Measurements from ENCODE around the gene RBM47.

Gene RBM47

DNA sequence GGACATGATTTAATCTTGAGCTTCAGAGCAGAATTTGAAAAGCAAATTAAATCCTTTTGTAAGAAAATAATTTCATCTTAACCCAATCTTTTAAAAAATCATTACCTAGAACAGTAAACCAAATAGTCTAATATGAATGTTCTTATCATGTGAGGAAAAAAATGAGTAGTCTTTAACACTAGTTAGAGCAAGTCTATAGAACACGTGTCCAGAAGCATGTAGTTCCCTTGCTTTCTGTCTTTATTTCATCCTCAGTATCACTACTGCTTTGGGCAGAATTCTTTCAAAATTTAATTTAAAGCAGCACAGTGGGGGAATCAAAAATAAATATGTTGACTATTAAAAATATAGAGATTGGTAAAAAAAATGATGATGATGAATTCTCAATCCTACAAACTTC, 2.1 kb downstream of the RBM47 start:
- H3K4me3 ChIP-seq (ENCODE audit: low read length) = no peak overlapping the region
- no peak for DNase-seq (ENCODE audit: low read depth, low spot score)

- H3K4me3 ChIP-seq (ENCODE audit: low read length) = no peak overlapping the region
- no peak for DNase-seq (ENCODE audit: low read depth, low spot score)
These were observed 3.3 kb downstream of the RBM47 start for GRCh38 chr4:40626183-40626990.

DNA sequence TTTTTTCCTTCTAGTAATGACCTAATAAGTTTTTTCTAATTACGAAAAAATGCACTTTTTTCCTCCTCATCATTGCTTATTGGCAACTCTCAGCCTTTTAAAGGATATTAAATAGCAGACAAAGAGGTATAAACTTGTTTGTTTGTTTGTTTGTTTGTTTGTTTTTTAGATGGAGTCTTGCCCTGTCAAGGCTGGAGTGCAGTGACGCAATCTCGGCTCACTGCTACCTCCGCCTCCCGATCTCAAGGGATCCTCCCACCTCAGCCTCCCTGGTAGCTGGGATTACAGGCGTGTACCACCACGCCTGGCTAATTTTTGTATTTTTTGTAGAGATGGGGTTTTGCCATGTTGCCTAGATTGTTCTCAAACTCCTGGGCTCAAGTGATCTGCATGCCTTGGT, 6.0 kb downstream of the RBM47 start:
- H3K4me3 ChIP-seq (ENCODE audit: low read length) = no peak overlapping the region
- no peak for DNase-seq (ENCODE audit: low read depth, low spot score)

GRCh38 chr4:40622913-40623312, 6.8 kb downstream of the RBM47 start:
- no peak overlapping the region for H3K4me3 ChIP-seq (ENCODE audit: low read length)
- no peak for DNase-seq (ENCODE audit: low read depth, low spot score)

GRCh38 chr4:40621592-40622512, 7.8 kb downstream of the RBM47 start:
- DNase-seq (ENCODE audit: low read depth, low spot score) = peak; percentile 62
- no peak overlapping the region for H3K4me3 ChIP-seq (ENCODE audit: low read length)

- DNase-seq (ENCODE audit: low read depth, low spot score) = no peak
- no peak overlapping the region for H3K4me3 ChIP-seq (ENCODE audit: low read length)
These were observed 8.5 kb downstream of the RBM47 start for GRCh38 chr4:40621229-40621591.

- no peak overlapping the region for H3K4me3 ChIP-seq (ENCODE audit: low read length)
- DNase-seq (ENCODE audit: low read depth, low spot score) = no peak
These were observed 10.1 kb downstream of the RBM47 start for GRCh38 chr4:40619600-40619999.

DNA sequence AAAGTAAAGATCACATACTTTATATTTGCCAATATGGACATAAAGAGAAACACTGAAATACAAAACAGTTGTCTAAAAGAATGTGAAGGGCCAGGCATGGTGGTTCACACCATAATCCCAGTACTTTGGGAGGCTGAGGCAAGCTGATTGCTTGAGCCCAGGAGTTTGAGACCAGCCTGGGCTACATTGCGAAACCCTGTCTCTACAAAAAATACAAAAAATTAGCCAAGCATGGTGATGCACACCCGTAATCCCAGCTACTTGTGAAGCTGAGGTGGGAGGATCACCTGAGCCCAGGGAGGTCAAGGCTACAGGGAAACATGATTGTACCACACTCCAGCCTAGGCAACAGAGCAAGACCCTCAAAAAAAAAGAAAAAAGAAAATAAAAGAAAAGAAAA, 11.8 kb downstream of the RBM47 start:
- no peak for DNase-seq (ENCODE audit: low read depth, low spot score)
- no peak overlapping the region for H3K4me3 ChIP-seq (ENCODE audit: low read length)

- DNase-seq (ENCODE audit: low read depth, low spot score) = peak; percentile 69
These were observed 15.6 kb downstream of the RBM47 start for GRCh38 chr4:40614031-40614430.

DNA sequence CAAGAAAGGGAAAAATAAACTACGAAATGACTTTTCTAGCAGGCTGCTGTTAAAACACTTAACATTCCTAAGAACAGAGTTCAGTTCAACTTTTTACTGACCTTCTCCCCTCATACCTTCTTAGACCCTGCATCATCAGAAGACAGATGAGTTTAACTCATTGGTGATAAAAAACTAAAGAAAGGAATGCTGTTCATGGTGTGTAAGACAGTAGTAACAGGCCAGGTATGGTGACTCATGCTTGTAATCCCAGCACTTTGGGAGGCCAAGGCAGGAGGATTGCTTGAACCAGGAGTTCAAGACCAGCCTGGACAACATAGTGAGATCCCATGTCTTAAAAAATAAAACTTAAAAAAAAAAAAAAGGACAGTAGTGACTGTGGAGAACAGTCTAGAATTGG, 16.2 kb downstream of the RBM47 start:
- no peak overlapping the region for H3K4me3 ChIP-seq (ENCODE audit: low read length)

More at GRCh38 chr4:40614031-40614430, 15.6 kb downstream of the RBM47 start:
- H3K4me3 ChIP-seq (ENCODE audit: low read length) = no peak overlapping the region

GRCh38 chr4:40612831-40613230, 16.8 kb downstream of the RBM47 start:
- DNase-seq (ENCODE audit: low read depth, low spot score) = no peak
- H3K4me3 ChIP-seq (ENCODE audit: low read length) = no peak overlapping the region

More for the DNA sequence above, 16.2 kb downstream of the RBM47 start:
- no peak for DNase-seq (ENCODE audit: low read depth, low spot score)

DNA sequence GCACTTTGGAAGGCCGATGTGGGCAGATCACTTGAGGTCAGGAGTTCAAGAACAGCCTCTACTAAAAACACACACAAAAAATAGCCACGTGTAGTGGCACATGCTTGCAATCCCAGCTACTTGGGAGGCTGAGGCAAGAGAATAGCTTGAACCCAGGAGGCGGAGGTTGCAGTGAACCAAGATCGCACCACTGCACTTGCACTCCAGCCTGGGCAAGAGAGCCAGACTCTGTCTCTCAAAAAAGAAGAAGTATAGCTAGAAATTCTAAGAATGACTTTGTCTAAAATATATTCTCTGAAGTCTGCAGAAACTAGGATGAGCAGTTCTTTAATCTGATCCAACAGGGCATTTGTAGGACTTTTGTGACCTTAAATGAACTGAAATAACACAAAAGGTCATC, 17.4 kb downstream of the RBM47 start:
- no peak for DNase-seq (ENCODE audit: low read depth, low spot score)
- no peak overlapping the region for H3K4me3 ChIP-seq (ENCODE audit: low read length)

GRCh38 chr4:40608628-40609027, 21.0 kb downstream of the RBM47 start:
- H3K4me3 ChIP-seq (ENCODE audit: low read length) = no peak overlapping the region
- DNase-seq (ENCODE audit: low read depth, low spot score) = no peak

GRCh38 chr4:40607221-40607620, 22.4 kb downstream of the RBM47 start:
- DNase-seq (ENCODE audit: low read depth, low spot score) = no peak
- no peak overlapping the region for H3K4me3 ChIP-seq (ENCODE audit: low read length)

DNA sequence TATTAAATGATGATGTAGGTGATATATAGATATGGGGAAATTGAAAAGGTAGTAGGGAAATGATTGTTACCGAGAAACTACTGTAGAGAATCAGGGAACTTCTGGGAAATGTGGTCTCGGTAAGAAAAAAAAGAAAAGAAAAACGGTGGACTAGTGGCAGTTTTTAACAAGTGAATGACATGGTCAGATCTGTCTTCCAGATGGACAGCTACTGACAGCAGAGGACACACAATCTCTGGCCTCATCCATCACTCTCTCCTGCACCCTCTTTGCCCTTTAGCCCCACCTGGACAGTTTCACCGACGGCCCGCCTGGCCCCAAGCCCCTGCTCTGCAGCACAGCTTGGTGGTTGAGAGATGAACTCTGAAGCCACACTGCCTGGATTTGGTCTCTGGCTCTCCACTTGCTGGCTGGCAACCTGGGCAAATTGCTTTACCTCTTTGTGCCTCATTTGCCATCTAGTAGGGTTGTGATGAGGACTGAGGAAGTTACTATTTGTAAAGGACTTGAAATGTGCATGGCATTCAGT, 23.4 kb downstream of the RBM47 start:
- no peak for DNase-seq (ENCODE audit: low read depth, low spot score)
- no peak overlapping the region for H3K4me3 ChIP-seq (ENCODE audit: low read length)

DNA sequence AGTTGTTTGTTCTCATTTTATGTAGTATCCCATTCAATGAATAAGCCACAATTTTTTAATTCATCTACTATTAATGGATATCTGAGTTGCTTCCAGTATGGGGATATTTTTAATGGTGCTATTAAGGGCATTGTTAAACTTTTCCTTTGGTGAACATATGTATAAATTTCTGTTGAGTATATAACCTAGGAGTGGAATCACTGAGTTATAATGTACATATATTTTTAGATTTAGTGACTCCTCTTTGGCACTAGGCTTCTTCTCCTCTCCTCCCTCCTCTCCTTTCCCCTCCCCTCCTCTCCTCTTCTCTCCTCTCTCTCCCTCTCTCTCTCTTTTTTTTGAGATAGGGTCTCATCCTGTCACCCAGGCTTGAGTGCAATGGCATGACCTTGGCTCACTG, 26.4 kb downstream of the RBM47 start:
- DNase-seq (ENCODE audit: low read depth, low spot score) = no peak
- H3K4me3 ChIP-seq (ENCODE audit: low read length) = no peak overlapping the region

- H3K4me3 ChIP-seq (ENCODE audit: low read length) = no peak overlapping the region
- DNase-seq (ENCODE audit: low read depth, low spot score) = no peak
These were observed 28.0 kb downstream of the RBM47 start for GRCh38 chr4:40601641-40602040.

GRCh38 chr4:40600850-40601249, 28.8 kb downstream of the RBM47 start:
- DNase-seq (ENCODE audit: low read depth, low spot score) = no peak
- H3K4me3 ChIP-seq (ENCODE audit: low read length) = no peak overlapping the region

GRCh38 chr4:40599431-40599830, 30.2 kb downstream of the RBM47 start:
- no peak for DNase-seq (ENCODE audit: low read depth, low spot score)

DNA sequence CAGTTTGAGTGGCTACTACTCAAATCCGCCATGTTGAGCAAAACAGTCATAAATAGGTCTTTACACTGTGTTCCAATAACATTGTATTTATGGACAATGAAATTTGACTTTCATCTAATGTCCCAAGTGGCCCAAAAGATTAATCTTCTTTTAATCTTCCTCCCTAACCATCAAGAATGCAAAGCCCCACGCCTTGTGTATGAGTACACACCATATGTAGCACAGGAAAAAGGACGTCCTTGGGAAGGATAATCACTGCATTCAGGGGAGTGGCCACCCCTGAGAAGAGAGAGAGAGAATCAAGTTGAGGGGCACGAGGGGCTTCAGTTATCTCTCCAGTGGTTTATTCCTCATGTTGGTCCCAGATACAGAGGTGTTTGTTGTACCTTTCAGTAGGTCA, 33.1 kb downstream of the RBM47 start:
- no peak overlapping the region for H3K4me3 ChIP-seq (ENCODE audit: low read length)
- DNase-seq (ENCODE audit: low read depth, low spot score) = no peak

More at GRCh38 chr4:40599431-40599830, 30.2 kb downstream of the RBM47 start:
- no peak overlapping the region for H3K4me3 ChIP-seq (ENCODE audit: low read length)
